Lower leg skin (tissue), 3 donors: ENCODE measurements around the gene RBM33.

Experiments
- CTCF ChIP-seq, 3 donors: fragments of 450-650 bp; IDR thresholded peaks; one replicate each; pipeline ENCODE4 v1.5.1; 2016; ENCODE audit warnings: antibody characterized with exemption in 3 of 3, mild to moderate bottlenecking in 3 of 3, moderate library complexity in 2 of 3
- POLR2A ChIP-seq, 2 donors: fragments of 450-650 bp; IDR thresholded peaks; one replicate each; pipeline ENCODE4 v1.6.1; 2016 to 2017; ENCODE audit warnings: antibody characterized with exemption in 2 of 2, mild to moderate bottlenecking in 1 of 2, moderate library complexity in 1 of 2

GRCh38 chr7:155766966-155767916 lies 122.8 kb downstream of the RBM33 start:
- TF ChIP-seq CTCF (IDR thresholded peaks at IDR 0.05) (no peak), POLR2A (IDR thresholded peaks at IDR 0.05) (no peak)
